Measurements from ENCODE around the gene TRIM26.

TRIM26 gene

DNA sequence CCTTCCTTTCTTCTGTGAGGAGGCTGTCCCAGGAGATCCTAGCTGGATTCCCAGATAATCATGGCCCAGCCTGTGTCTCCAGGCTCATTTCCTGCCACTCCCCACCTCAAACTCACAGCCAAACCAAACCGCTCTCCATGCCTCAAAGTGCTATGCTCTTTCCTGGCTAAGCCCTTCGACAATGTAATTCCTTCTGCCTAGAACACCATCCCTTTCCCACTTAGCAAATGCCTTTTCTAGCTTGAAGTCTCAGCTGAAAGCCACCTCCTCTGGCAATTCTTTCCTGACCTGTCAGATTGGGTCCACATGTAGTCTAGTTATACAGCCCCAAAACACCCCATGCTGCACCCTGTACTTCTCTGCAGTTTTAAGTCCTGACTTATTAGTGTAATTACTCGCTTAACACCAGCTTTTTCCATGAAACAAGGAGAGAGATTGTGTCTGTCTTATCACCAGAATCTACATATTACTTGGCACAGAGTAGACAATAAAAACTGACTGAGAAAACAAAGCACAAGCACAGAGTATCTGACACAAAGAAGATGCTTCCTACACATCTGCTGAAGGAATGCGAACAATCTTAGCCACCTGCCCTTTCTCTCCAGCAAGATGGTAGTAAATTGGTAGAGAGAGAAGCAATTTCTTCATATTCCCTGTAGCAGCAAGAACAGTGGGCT is 5.4 kb downstream of the TRIM26 start:
- DNase-seq (ENCODE audit: low spot score): no peak

GRCh38 chr6:30206799-30207618 is 6.2 kb downstream of the TRIM26 start:
- no peak for DNase-seq (ENCODE audit: low spot score)

DNA sequence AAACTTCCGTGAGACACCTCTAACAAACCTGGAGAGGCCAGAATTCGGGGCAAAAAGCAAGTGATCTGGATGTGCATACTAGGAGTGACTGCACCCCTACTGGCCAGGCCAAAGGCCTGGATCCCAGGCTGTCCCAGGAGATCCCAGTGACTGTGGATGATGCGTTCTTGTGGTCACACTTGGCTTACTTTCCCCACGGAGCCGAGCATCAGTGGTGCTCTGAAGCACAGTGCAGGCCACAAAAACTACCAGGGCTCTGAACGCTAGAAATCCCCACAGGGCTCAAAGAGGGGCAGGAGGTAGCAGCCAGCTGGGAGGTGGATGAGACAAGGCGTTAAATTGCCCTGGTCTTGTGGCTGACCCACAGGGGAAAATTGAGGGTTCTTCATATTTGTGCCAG is 7.1 kb downstream of the TRIM26 start:
- DNase-seq (ENCODE audit: low spot score): peak; percentile 43

DNA sequence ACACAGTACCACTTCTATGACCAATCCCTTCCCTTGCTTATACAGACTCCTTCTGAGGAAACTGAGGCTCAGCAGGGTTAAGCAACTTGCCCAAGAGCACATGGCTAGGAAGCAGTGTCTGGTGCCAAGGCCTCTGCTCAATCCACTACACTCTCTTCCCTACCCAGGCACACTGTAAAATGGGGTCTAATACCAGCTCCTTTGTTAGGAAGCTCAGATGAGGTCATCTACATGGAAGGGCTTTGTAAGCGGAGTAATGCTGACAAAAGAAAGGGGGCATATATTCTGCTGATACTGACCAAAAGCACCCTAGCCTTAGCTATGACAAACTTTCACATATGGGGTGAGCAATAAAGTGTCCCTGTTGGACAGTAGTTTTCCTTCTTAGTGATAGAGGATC is 9.1 kb downstream of the TRIM26 start:
- no peak for DNase-seq (ENCODE audit: low spot score)

- DNase-seq (ENCODE audit: low spot score): no peak
Measured at GRCh38 chr6:30202366-30202765, 10.8 kb downstream of the TRIM26 start.

- no peak for DNase-seq (ENCODE audit: low spot score)
Measured at GRCh38 chr6:30200551-30201281, 12.5 kb downstream of the TRIM26 start.

- DNase-seq (ENCODE audit: low spot score): no peak
Measured at GRCh38 chr6:30198166-30199084, 14.8 kb downstream of the TRIM26 start.

GRCh38 chr6:30196376-30196775 is 16.8 kb downstream of the TRIM26 start:
- DNase-seq (ENCODE audit: low spot score): no peak

- no peak for DNase-seq (ENCODE audit: low spot score)
Measured at GRCh38 chr6:30195951-30196350, 17.3 kb downstream of the TRIM26 start.

DNA sequence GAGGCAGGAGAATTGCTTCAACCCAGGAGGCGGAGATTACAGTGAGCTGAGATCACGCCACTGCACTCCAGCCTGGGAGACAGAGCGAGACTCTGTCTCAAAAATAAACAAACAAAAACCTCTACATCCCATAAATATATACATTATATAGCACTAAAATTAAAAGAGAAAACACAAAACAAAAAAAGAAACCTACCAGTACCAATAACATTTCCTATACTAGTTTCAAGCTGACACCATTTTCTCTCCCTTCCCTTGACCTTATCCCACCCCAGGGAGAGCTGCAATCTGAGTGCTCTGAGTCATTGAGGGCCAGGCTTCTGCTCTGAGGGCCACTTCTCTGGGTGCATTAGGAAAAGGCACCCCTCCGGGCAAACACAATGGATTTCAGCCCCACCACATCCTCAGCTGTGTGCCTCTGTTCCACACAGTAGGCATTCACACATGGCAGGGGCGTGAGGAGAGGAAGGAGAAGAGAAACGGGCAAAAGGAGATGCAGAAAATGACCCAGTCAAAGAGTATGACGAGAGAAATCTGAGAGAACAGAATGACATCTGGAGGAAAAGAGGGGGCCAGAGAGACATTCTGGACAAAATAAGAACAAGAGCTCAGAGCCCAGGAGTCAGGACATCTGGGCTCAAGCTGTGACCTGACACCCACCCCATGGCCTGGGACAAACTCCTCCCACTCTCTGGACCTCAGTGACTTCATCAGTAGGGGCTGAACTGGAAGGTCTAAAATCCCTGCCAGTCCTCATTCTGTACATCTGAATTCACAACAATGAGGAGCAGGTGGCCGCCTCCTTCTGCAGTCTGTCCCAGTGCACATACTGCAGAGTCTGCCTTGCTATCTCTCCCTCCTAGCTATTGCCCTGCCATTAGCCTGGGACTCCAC is 18.2 kb downstream of the TRIM26 start:
- DNase-seq (ENCODE audit: low spot score): no peak

DNA sequence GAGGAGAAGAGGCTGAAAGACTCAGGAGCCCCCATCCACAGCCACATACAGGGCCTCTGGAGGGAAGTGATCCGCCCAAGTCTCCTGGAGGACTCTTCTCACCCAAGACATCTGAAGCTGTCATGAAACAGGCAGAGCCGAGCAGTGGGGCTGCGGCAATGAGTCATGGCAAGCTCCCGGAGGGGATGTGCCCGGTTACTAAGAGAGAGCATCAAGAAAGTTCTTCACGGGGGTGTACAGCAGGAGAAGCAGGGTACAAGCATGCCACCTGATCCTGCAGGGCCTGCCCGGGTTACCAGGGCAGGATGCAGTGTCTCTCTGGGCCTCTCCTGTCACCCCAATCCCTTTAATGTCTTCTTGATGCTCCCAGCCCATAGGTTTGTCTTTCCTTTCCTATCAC is 21.1 kb downstream of the TRIM26 start:
- DNase-seq (ENCODE audit: low spot score): no peak

DNA sequence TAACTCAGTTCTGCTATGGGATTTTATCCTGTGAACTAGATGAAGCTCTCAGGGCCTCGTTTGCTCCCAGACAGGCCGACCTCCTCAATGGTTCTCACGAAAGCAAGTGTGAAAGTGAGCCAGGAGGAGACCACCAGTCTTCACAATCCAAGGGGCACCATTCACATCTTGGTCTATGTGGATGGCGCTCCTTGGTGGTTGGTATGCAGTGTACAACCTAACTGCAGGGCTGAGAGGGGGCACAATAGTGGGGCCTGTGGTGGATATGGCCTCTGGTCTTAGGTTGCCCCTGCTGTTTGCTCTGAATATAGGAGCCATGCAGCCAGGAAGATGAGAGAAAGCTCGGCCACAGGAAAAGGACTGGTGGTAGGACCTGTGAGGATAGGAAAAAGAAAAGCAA is 24.7 kb downstream of the TRIM26 start:
- no peak for DNase-seq (ENCODE audit: low spot score)

DNA sequence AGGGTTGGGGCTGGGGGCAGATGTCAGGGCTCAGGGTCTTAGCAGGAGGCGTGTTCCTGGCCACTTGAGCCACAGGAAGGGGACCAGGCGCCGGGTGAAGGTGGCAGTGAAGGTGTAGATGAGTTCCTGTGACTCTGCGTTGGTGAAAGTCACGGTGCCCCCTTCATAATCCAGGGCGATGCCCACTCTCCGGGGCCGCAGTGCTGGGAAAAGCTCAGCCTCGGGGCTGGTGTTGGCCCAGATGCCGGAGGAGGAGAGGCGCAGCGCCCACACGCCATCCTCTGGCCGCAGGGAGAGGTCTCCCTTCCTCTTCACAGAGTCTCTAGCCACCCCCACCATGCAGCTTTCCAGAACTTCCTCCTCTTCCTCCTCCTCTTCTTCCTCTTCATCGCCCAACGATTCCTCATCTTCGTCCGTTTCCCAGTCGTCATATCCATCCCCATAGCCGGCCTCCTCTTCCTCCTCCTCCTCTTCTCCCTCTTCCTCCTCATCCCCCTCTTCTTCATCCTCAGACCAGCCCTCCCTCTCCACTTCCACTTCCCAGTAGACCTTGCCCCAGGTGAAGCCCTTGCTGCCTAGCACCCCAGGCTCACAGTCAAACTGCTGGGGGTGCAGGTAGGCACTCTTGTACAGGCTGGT is 27.2 kb downstream of the TRIM26 start:
- no peak for DNase-seq (ENCODE audit: low spot score)

DNA sequence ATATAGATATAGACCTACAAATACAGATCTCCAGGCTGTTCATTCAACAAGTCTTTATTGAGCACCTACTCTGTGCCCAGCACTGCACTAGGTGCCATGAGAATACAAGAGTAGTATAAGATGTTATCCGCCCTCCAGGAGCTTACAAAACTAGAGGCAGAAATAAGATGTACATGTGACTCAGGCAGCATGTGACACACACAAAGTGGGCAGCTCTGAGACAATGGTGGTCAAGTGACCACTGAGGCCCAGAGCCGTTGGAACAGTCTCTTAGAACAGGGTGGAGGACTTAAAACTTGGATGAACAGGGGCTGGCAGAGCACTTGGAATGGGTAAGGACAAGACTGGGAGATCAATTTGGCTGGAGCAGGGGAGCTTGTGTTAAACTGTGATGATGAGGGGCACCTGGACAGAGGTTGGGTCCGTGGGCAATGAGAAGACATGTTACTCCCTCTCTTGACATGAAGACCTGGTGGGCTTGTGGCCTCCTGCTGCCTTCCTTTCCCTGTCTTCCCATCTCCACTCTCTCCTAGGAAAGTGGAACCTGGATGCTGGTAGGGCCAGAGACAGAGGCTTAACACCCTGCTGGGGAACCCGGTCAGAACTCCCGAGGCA is 28.7 kb downstream of the TRIM26 start:
- no peak for DNase-seq (ENCODE audit: low spot score)

GRCh38 chr6:30180145-30180544 is 33.1 kb downstream of the TRIM26 start:
- no peak for DNase-seq (ENCODE audit: low spot score)

- DNase-seq (ENCODE audit: low spot score): no peak
Measured at GRCh38 chr6:30178837-30179236, 34.4 kb downstream of the TRIM26 start.

- no peak for DNase-seq (ENCODE audit: low spot score)
Measured at GRCh38 chr6:30175765-30176164, 37.4 kb downstream of the TRIM26 start.

- no peak for DNase-seq (ENCODE audit: low spot score)
Measured at GRCh38 chr6:30172681-30173080, 40.5 kb downstream of the TRIM26 start.

DNA sequence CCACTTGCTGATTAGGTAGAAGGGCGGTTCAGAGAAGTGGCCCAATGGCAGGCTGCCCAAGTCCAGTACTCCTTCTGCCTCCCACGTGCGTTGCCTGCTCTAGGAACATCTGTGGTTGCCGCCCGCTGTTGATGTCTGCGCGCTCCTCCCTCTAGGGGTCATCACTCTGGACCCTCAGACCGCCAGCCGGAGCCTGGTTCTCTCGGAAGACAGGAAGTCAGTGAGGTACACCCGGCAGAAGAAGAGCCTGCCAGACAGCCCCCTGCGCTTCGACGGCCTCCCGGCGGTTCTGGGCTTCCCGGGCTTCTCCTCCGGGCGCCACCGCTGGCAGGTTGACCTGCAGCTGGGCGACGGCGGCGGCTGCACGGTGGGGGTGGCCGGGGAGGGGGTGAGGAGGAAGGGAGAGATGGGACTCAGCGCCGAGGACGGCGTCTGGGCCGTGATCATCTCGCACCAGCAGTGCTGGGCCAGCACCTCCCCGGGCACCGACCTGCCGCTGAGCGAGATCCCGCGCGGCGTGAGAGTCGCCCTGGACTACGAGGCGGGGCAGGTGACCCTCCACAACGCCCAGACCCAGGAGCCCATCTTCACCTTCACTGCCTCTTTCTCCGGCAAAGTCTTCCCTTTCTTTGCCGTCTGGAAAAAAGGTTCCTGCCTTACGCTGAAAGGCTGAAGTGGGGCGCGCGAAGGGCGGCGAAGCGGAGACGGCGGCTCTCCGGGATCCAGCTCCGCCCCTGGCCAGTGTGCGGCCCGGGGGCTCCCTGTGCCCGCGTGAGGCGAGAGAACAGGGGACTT is 41.3 kb downstream of the TRIM26 start:
- DNase-seq (ENCODE audit: low spot score): no peak

Measured in AG08396 (cell line).